ENCODE results near the gene HIP1R.

Gene HIP1R

DNA sequence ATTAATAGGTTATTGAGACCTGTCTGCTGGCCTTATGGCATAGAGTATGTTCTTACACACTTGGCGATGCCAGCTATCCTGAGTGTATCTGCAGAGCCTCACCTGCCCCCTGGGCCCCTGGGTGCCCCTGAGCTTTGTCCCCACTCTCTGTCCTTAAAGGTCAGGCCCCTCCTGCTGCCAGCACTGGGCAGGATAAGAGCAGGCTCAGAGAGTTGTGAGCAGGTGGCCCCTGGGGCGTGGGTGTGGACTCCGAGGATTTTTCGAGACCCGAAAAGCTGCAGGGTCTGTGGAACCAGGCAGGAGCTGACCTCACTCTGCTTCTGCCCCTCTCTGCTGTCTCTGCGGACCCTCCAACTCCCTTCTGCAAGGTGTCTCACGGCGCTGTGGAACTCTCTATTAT, 8.2 kb downstream of the HIP1R start:
- Histone ChIP-seq H3K36me3 (ENCODE audit: insufficient read depth) (no peaks in the 10 kb centered on the region), H4K20me1 (ENCODE audit: insufficient read depth) (no peaks in the 10 kb centered on the region), H3K27me3 (ENCODE audit: insufficient read depth, low read depth) (no peaks in the 10 kb centered on the region), H3K79me2 (ENCODE audit: insufficient read depth, low read depth) (no peaks in the 10 kb centered on the region), H3K9ac (no peak overlapping the region), H3K27ac (no peak overlapping the region), H3K4me1 (ENCODE audit: low read depth, poor library complexity, severe bottlenecking) (no peaks in the 10 kb centered on the region), H3K4me2 (no peak overlapping the region), H3K4me3 (IDR thresholded peaks at IDR 0.05; ENCODE audit: insufficient read depth, low read depth, low read length) (no peak overlapping the region), H2AFZ (ENCODE audit: low read depth) (no peak overlapping the region)
- TF ChIP-seq, protein P1, sequence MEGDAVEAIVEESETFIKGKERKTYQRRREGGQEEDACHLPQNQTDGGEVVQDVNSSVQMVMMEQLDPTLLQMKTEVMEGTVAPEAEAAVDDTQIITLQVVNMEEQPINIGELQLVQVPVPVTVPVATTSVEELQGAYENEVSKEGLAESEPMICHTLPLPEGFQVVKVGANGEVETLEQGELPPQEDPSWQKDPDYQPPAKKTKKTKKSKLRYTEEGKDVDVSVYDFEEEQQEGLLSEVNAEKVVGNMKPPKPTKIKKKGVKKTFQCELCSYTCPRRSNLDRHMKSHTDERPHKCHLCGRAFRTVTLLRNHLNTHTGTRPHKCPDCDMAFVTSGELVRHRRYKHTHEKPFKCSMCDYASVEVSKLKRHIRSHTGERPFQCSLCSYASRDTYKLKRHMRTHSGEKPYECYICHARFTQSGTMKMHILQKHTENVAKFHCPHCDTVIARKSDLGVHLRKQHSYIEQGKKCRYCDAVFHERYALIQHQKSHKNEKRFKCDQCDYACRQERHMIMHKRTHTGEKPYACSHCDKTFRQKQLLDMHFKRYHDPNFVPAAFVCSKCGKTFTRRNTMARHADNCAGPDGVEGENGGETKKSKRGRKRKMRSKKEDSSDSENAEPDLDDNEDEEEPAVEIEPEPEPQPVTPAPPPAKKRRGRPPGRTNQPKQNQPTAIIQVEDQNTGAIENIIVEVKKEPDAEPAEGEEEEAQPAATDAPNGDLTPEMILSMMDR (conservative IDR thresholded peaks at IDR 0.05; ENCODE audit: low read depth, low read length) = no peak

DNA sequence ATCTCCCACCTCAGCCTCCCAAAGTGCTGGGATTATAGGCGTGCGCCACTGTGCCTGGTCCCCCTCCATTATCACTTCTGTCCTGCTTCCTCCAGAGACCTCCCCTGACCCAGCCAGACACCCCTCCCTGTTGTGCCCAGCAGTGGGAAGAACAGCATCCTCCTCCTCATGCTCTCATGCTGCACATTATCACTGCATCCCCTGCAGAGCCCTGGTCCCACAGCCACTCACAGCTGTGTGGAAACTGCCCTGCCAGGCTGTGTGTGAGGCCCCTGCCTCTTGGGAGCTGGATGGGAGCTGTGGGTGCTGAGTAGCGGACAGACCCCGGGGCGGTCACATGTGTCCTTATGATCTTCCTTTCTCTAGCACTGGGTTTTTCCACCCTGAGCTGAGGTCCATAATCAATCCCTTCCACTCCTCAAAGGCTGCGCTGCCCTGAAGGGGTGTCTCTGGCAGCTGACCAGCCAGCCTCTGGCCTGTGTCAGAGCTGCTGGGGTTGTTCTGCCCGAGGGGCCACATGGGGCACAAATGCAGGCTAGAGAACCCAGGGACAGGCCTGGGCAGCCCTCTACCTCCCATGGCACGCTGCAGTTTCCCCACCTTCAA, 9.2 kb downstream of the HIP1R start:
- Histone ChIP-seq H2AFZ (ENCODE audit: low read depth) (no peak overlapping the region), H3K79me2 (ENCODE audit: insufficient read depth, low read depth) (no peaks in the 10 kb centered on the region), H3K9ac (no peak overlapping the region), H3K36me3 (ENCODE audit: insufficient read depth) (no peaks in the 10 kb centered on the region), H4K20me1 (ENCODE audit: insufficient read depth) (no peaks in the 10 kb centered on the region), H3K4me2 (no peak overlapping the region), H3K27ac (no peak overlapping the region), H3K27me3 (ENCODE audit: insufficient read depth, low read depth) (no peaks in the 10 kb centered on the region), H3K4me3 (IDR thresholded peaks at IDR 0.05; ENCODE audit: insufficient read depth, low read depth, low read length) (no peak overlapping the region), H3K4me1 (ENCODE audit: low read depth, poor library complexity, severe bottlenecking) (no peaks in the 10 kb centered on the region)
- TF ChIP-seq, protein P1 (conservative IDR thresholded peaks at IDR 0.05; ENCODE audit: low read depth, low read length) = no peak

DNA sequence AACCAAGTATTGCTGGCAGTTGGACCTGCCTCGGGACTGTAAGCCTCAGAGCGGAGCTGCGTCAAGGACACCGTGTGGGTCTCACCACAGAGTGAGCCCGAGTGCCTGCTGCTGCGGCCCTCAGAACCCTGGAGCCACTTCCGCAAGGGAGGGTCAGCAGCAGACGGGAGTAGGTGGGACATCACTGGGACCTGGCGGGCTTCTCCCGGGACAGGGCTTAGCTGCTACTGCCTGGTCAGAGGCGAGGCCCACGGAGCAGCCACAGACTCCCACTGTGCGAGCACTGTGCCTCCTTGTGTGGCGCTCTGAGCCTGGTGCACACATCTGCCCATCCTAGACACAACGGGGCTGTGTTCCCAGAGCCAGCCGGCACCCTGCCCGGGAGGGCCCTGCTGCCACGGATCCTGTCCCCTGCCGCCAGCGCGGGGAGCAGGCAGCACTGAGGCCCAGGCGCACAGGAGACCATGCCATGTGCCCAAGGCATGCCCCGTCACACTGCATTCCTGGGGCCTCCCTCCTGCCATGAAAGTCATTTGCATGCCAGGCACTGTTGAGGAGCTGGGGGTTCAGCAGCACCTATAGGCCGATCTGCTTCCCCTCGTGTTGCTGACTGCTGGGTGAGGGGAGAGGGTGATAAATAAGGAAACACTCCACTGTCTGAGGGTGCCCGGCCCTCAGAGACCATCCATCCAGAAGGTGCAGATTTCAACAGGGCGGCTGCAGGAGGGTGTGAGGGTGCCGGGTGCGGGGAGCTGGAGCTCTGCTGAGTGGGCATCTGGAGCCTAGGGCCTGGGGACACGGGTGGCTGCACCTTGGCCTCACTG, 10.0 kb downstream of the HIP1R start:
- no peaks in the 10 kb centered on the region for H3K27me3 ChIP-seq (ENCODE audit: insufficient read depth, low read depth)

DNA sequence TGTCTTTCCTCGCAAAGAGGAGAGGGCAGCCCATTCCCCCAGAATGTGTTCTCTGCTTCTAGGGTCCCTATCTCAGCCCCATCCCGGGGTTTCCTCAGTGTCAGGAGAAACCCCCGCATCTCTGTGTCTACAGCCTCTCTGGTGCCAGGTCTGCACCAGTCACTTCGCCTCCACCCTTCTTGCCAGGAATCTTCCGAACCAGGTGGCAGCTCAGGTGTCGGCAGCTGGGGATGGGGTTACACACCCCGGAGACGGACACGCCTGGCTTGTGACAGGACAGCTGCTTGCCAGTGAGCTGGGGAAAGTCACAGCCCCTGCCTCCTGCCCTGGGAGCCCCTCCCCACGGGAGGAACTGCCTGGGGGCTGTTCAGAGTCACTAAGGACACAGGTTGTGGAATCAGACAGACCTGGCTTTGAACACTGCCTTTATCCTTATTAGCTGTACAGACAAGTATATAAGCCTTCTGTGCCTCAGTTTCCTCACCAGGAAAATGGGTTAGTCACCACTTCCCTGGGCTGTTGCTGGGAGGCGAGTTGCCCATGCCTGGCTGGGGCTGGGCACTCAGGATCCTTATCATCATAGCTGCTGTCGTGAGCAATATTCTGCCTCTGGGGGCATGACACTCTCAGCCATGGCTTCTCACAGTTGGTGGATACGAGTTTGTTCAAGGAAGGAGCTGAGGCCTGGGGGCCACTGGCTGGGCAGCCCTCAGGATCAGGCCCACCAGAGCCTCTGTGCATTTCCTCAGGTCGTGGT, 10.8 kb downstream of the HIP1R start:
- Histone ChIP-seq H2AFZ (ENCODE audit: low read depth) (no peak overlapping the region), H3K36me3 (ENCODE audit: insufficient read depth) (no peaks in the 10 kb centered on the region), H3K4me1 (ENCODE audit: low read depth, poor library complexity, severe bottlenecking) (no peaks in the 10 kb centered on the region), H4K20me1 (ENCODE audit: insufficient read depth) (no peaks in the 10 kb centered on the region), H3K79me2 (ENCODE audit: insufficient read depth, low read depth) (no peaks in the 10 kb centered on the region), H3K4me2 (no peak overlapping the region), H3K9ac (no peak overlapping the region), H3K27ac (no peak overlapping the region), H3K27me3 (ENCODE audit: insufficient read depth, low read depth) (no peaks in the 10 kb centered on the region), H3K4me3 (IDR thresholded peaks at IDR 0.05; ENCODE audit: insufficient read depth, low read depth, low read length) (no peak overlapping the region)
- TF ChIP-seq, protein P1 (conservative IDR thresholded peaks at IDR 0.05; ENCODE audit: low read depth, low read length) = no peak

More for the DNA sequence above, 10.0 kb downstream of the HIP1R start:
- Histone ChIP-seq H3K36me3 (ENCODE audit: insufficient read depth) (no peaks in the 10 kb centered on the region), H2AFZ (ENCODE audit: low read depth) (no peak overlapping the region), H3K4me1 (ENCODE audit: low read depth, poor library complexity, severe bottlenecking) (no peaks in the 10 kb centered on the region), H3K27ac (no peak overlapping the region), H3K4me3 (IDR thresholded peaks at IDR 0.05; ENCODE audit: insufficient read depth, low read depth, low read length) (no peak overlapping the region), H4K20me1 (ENCODE audit: insufficient read depth) (no peaks in the 10 kb centered on the region), H3K4me2 (no peak overlapping the region), H3K9ac (no peak overlapping the region), H3K79me2 (ENCODE audit: insufficient read depth, low read depth) (no peaks in the 10 kb centered on the region)
- TF ChIP-seq, protein P1 (conservative IDR thresholded peaks at IDR 0.05; ENCODE audit: low read depth, low read length) = no peak
